ENCODE data around the gene OOEP. TPM values are rescaled to one million over a fixed set of nuclear protein-coding genes. Genes with fewer than 3 reads are reported as not detected.
"Not testable (repeated sequence)": the region's sequence is repeated elsewhere in the genome, so short reads cannot be mapped to it uniquely, and the experiment has no call there.

Gene OOEP
- total RNA-seq, 1 donor from 2014 or later: not detected

DNA sequence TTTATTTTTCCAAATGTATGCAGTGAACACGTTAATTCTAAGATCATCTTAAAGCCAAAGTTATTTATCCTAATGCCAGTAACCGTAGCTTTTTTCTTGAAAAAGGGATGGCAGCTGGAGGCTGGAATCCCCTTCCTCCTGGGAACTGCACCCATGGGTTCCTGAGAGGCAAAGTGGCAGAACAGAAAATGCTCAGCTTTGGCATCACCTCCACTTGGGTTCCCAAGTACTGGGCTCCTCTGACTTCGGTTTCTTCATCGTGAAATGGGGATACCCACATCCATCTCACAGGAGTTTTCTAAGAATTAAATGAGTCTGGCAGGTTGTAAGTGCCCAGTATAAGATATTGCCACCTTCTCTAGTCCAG, 18.7 kb upstream of the OOEP start:
- DNase-seq (ENCODE audit: low spot score in 2 of 2): no peak
- intact Hi-C loops (cut with DNase I): loop anchor here (5.0 kb wide), 1 partner anchor 101 kb away; no protein-coding TSS in a partner anchor
- peak overlapping the region; percentile 58 to 78 for H3K27ac ChIP-seq
- TF ChIP-seq, protein P1, sequence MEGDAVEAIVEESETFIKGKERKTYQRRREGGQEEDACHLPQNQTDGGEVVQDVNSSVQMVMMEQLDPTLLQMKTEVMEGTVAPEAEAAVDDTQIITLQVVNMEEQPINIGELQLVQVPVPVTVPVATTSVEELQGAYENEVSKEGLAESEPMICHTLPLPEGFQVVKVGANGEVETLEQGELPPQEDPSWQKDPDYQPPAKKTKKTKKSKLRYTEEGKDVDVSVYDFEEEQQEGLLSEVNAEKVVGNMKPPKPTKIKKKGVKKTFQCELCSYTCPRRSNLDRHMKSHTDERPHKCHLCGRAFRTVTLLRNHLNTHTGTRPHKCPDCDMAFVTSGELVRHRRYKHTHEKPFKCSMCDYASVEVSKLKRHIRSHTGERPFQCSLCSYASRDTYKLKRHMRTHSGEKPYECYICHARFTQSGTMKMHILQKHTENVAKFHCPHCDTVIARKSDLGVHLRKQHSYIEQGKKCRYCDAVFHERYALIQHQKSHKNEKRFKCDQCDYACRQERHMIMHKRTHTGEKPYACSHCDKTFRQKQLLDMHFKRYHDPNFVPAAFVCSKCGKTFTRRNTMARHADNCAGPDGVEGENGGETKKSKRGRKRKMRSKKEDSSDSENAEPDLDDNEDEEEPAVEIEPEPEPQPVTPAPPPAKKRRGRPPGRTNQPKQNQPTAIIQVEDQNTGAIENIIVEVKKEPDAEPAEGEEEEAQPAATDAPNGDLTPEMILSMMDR (IDR thresholded peaks at IDR 0.05): no peak
- H3K4me1 ChIP-seq: no peaks in the 10 kb centered on the region
- H3K4me3 ChIP-seq: peak overlapping the region; percentile 58 to 66
- no peaks in the 10 kb centered on the region for H3K36me3 ChIP-seq
- H3K27me3 ChIP-seq: no peaks in the 10 kb centered on the region
- no peaks in the 10 kb centered on the region for H3K9me3 ChIP-seq

DNA sequence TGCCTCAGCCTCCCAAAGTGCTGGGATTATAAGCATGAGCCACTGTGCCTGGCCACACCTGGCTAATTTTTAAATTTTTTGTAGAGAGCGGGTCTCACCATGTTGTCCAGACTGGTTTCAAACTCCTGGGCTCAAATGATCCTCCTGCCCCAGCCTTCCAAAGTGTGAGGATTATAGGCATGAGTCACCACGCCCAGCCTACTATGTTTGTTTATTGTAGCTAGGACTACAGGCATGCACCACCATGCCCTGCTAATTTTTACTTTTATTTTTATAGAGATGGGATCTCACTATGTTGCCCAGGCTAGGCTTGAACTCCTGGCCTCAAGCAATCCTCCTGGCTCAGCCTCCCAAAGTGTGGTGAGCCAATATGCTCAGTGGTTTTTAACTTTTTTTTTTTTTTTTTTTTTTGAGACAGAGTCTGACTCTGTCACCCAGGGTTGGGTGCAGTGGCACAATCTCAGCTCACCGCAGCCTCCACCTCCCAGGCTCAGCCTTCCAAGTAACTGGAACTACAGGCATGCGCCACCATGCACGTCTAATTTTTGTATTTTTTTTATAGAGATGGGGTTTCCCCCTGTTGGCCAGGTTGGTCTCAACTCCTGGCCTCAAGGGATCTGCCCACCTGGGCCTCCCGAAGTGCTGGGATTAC, 12.9 kb upstream of the OOEP start:
- intact Hi-C loops (cut with DNase I): no loop called here
- Histone ChIP-seq H3K27ac (no peak overlapping the region), H3K4me3 (no peak overlapping the region), H3K4me1 (no peaks in the 10 kb centered on the region), H3K27me3 (no peaks in the 10 kb centered on the region), H3K36me3 (no peaks in the 10 kb centered on the region), H3K9me3 (no peaks in the 10 kb centered on the region)
- TF ChIP-seq, protein P1 (IDR thresholded peaks at IDR 0.05): no peak
- no peak for DNase-seq (ENCODE audit: low spot score in 2 of 2)

DNA sequence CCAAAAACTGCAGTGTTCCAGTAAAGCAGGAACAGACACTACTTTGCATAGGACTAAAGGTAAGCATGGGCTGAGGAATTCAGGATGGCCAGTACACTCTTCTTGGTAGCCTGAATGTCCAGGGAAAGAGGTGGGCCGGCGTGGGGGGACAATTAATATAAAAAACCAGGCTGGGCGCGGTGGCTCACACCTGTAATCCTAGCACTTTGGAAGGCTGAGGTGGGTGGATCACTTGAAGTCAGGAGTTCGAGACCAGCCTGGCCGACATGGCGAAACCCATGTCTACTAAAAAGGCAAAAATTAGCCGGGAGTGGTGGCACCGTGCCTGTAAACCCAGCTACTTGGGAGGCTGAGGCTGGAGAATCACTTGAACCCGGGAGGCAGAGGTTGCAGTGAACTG, 11.8 kb upstream of the OOEP start:
- not testable (repeated sequence) for H3K27ac ChIP-seq, H3K4me1 ChIP-seq, H3K4me3 ChIP-seq

DNA sequence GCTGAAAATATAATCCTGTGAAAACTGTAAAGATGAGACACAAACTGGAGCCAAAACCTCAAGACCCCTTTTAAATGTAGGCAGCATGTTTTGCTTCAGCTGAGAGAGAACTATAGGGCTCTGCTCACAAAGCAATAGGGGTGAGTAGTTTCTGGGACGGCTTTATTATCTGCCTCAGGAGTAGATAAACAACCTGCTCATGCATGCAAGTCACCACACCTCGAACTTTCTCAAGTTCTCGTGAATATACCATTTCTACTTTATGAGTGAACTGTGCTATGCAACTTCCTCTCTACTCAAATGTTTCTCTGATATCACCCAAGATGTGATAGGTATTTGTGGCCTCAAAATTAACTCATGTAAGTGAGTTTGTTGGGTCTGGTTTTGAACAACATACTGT, 7.5 kb upstream of the OOEP start:
- Histone ChIP-seq H3K27ac (no peak overlapping the region), H3K36me3 (no peaks in the 10 kb centered on the region), H3K27me3 (no peaks in the 10 kb centered on the region), H3K4me3 (no peak overlapping the region), H3K9me3 (peaks cover 3 to 4% of the 10 kb centered on the region in 2 donors), H3K4me1 (no peaks in the 10 kb centered on the region)
- intact Hi-C loops (cut with DNase I): no loop called here
- DNase-seq (ENCODE audit: low spot score in 2 of 2): no peak
- TF ChIP-seq, protein P1 (IDR thresholded peaks at IDR 0.05): no peak

More for the DNA sequence above, 11.8 kb upstream of the OOEP start:
- H3K27me3 ChIP-seq; H3K36me3 ChIP-seq; intact Hi-C loops (cut with DNase I); H3K9me3 ChIP-seq; DNase-seq (ENCODE audit: low spot score in 2 of 2): not testable (repeated sequence)

DNA sequence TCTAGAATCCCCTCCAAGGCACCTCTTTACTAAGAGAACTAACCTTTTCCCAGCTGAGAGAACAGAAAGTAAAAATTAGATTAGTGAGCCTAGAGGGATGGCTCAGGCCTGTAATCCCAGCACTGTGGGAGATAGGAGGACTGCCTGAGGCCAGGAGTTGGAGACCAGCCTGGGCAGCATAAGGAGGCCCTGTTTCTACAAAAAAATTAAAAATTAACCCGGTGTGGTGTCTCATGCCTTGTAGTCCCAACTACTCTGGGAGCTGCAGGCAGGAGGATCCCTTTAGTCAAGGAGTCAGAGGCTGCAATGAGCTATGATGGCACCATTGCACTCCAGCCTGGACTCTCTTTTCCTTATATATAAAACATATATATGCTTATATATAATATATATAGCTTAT, 5.5 kb upstream of the OOEP start:
- Histone ChIP-seq H3K36me3 (no peaks in the 10 kb centered on the region), H3K4me1 (no peaks in the 10 kb centered on the region), H3K27ac (no peak overlapping the region), H3K27me3 (no peaks in the 10 kb centered on the region), H3K9me3 (peaks cover 3 to 9% of the 10 kb centered on the region in 2 donors), H3K4me3 (no peak overlapping the region)
- DNase-seq (ENCODE audit: low spot score in 2 of 2): no peak
- TF ChIP-seq, protein P1 (IDR thresholded peaks at IDR 0.05): no peak
- intact Hi-C loops (cut with DNase I): no loop called here

DNA sequence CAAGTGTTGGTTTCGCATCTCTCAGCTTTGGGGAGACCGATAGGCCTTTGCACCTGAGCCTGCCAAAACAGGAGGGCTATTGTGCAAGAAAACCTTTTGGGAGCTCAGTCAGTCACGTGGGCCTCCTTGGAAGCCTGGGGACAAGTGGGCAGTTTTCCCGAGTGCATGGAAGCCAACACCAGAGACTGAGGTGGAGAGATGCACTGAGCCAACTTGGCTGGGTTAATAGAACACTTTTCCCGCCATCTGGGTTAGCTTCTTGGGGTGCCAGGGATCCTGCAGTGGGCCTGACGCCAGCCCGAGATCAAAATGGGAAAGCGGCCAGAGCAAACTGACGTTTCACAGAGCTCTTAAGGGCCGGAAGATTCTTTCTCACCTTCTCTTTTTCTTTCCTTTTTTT, 2.8 kb upstream of the OOEP start:
- no peaks in the 10 kb centered on the region for H3K27me3 ChIP-seq
- no peaks in the 10 kb centered on the region for H3K4me1 ChIP-seq
- no peak overlapping the region for H3K4me3 ChIP-seq
- H3K36me3 ChIP-seq: no peaks in the 10 kb centered on the region
- TF ChIP-seq, protein P1 (IDR thresholded peaks at IDR 0.05): no peak
- intact Hi-C loops (cut with DNase I): no loop called here
- no peak overlapping the region for H3K27ac ChIP-seq
- DNase-seq (ENCODE audit: low spot score in 2 of 2): no peak
- peaks cover 3 to 9% of the 10 kb centered on the region in 2 donors for H3K9me3 ChIP-seq

Data from ascending aorta (tissue), 2 donors.